K562 (cell line): ENCODE data around the gene NUBPL. TPM values are rescaled to one million over a fixed set of nuclear protein-coding genes. Genes with fewer than 3 reads are reported as not detected.

ENCODE experiments used
- AFF4 ChIP-seq: sonication (generic); formaldehyde crosslinking; IDR thresholded peaks from 2 replicates; pipeline ENCODE4 v1.8.0; 2023; ENCODE audit warnings: mild to moderate bottlenecking, missing genetic modification reagents
- ARNT ChIP-seq, 2 experiments: fragments of 450-650 bp; IDR thresholded peaks; 2 replicates each; pipeline ENCODE4 v1.6.1; 2016; ENCODE audit warnings: mild to moderate bottlenecking in 1 of 2
- CHD2 ChIP-seq: IDR thresholded peaks from 2 replicates; pipeline ENCODE4 v1.6.1; 2011; ENCODE audit warnings: low read depth, low read length
- CHD4 ChIP-seq: fragments of 200-600 bp; sonication (generic); IDR thresholded peaks from 3 replicates; pipeline ENCODE4 v1.6.1; 2012; ENCODE audit warnings: low read depth, mild to moderate bottlenecking, mixed read lengths, low read length, inconsistent platforms; ENCODE audit not compliant: insufficient read depth, insufficient replicate concordance, poor library complexity, severe bottlenecking
- ETS1 ChIP-seq: conservative IDR thresholded peaks from 2 replicates; pipeline ENCODE4 v1.6.1; 2011; ENCODE audit warnings: low read depth, mild to moderate bottlenecking, low read length; ENCODE audit not compliant: control insufficient read depth
- FOSL1 ChIP-seq: fragments of 200-800 bp; sonication (Bioruptor generic); conservative IDR thresholded peaks from 2 replicates; pipeline ENCODE4 v1.6.1; 2016; ENCODE audit warnings: missing genetic modification characterization, missing compliant biosample characterization
- GATA2 ChIP-seq: sonication (generic); formaldehyde crosslinking; IDR thresholded peaks from 2 replicates; pipeline ENCODE4 v1.4.0; 2020; ENCODE audit warnings: mild to moderate bottlenecking, missing genetic modification reagents
- KDM1A ChIP-seq, 2 experiments: fragments of 450-650 bp; IDR thresholded peaks; 2 replicates each; pipeline ENCODE4 v1.6.1; 2016; ENCODE audit warnings: mild to moderate bottlenecking in 2 of 2
- MEIS2 ChIP-seq: fragments of 450-650 bp; IDR thresholded peaks from 2 replicates; pipeline ENCODE4 v1.6.1; 2014; ENCODE audit warnings: mild to moderate bottlenecking; ENCODE audit not compliant: partially characterized antibody
- POLR2AphosphoS5 ChIP-seq: IDR thresholded peaks from 2 replicates; pipeline ENCODE4 v1.6.1; 2011; ENCODE audit warnings: mild to moderate bottlenecking, low read depth, low read length, moderate library complexity; ENCODE audit not compliant: control insufficient read depth, insufficient read depth
- RCOR1 ChIP-seq, 2 experiments: IDR thresholded peaks; 2 replicates each; pipeline ENCODE4 v1.6.1; 2012; ENCODE audit warnings: low read depth in 2 of 2, low read length in 2 of 2, borderline replicate concordance in 1 of 2, improper control_type of control experiment in 1 of 2
- TOE1 ChIP-seq, 2 experiments: fragments of 450-650 bp in 1 of 2; sonication (generic) in 1 of 2; formaldehyde crosslinking in 1 of 2; IDR thresholded peaks; 2 replicates each; pipeline versions ENCODE4 v1.7.1 to v1.8.0; 2016 to 2022; ENCODE audit warnings: borderline replicate concordance in 2 of 2, mild to moderate bottlenecking in 2 of 2, antibody characterized with exemption in 1 of 2, inconsistent platforms in 1 of 2, low read depth in 1 of 2, missing genetic modification reagents in 1 of 2, moderate library complexity in 1 of 2
- U2AF1 ChIP-seq: fragments of 200-400 bp; formaldehyde crosslinking; optimal IDR thresholded peaks from 2 replicates; pipeline ENCODE3; 2017; ENCODE audit warnings: mild to moderate bottlenecking, low read depth, low read length, moderate library complexity
- UBTF ChIP-seq, 2 experiments: IDR thresholded peaks; 2 replicates each; pipeline ENCODE4 v1.6.1; 2012; ENCODE audit warnings: improper control_type of control experiment in 2 of 2, low read depth in 2 of 2, low read length in 2 of 2, borderline replicate concordance in 1 of 2
- YY1 ChIP-seq, 3 experiments: IDR thresholded peaks; 2 replicates each; pipeline ENCODE4 v1.6.1; 2011; ENCODE audit warnings: low read length in 2 of 3, mild to moderate bottlenecking in 2 of 3, moderate library complexity in 2 of 3, borderline replicate concordance in 1 of 3, control low read depth in 1 of 3, low read depth in 1 of 3; ENCODE audit not compliant: insufficient read depth in 3 of 3, insufficient replicate concordance in 2 of 3, control insufficient read depth in 1 of 3, insufficient read length in 1 of 3; ENCODE audit errors: extremely low read depth in 1 of 3
- ZBTB9 ChIP-seq: fragments of 450-650 bp; formaldehyde crosslinking; IDR thresholded peaks from 2 replicates; pipeline ENCODE4 v1.4.0; 2020; ENCODE audit warnings: mild to moderate bottlenecking, moderate library complexity
- ZNF133 ChIP-seq: fragments of 250-450 bp; sonication (Bioruptor Pico); IDR thresholded peaks from 2 replicates; pipeline ENCODE4 v1.4.0; 2020; ENCODE audit warnings: mild to moderate bottlenecking
- polyA plus RNA-seq, 8 experiments: library from polyadenylated mRNA; depleted of rRNA in 4 of 8; stranded (reverse) in 5 of 8; unstranded in 3 of 8; fragments of >200 nt; fragmentation: Nextera tagmentation in 2 of 8; fragmentation: Illumina TruSeq in 1 of 8; extraction: Ambion mirVana in 2 of 8; extraction: Trizol in 1 of 8; gene quantifications; 2 replicates each; pipeline versions ENCODE4 v1.2.1 to v1.2.3, GENCODE V29; 2011 to 2014; ENCODE audit warnings: inconsistent platforms in 1 of 8, missing spikeins in 1 of 8
- total RNA-seq, 7 experiments: library from RNA; depleted of rRNA in 6 of 7; stranded (reverse); fragments of >200 nt in 6 of 7; fragmentation: Illumina TruSeq in 2 of 7; extraction: Trizol in 2 of 7; gene quantifications; 2 replicates each; pipeline versions ENCODE4 v1.2.1 to v1.2.3, GENCODE V29; 2011 to 2021; ENCODE audit warnings: low replicate concordance in 1 of 7

The NUBPL gene
- total and polyA plus RNA-seq, 9 of the 15 experiments (the other 6 are each of a cell fraction or from before 2014, with no cell fraction given): 3.2 to 8.7 (median 6.1) TPM

- TF ChIP-seq ETS1 (no peak), POLR2AphosphoS5 (0 out of 2 replicates have a peak, but pooled peaks have one; percentile 30), U2AF1 (no peak), ZNF133 (no peak), KDM1A (IDR thresholded peaks at IDR 0.05) (0 out of 4 replicates have a peak, but pooled peaks of 1 of the 2 experiments have one; percentile 14), TOE1 (IDR thresholded peaks at IDR 0.05; ENCODE audit: borderline replicate concordance) (no peak), TOE1 (CRISPR knock-in tag; IDR thresholded peaks at IDR 0.05; ENCODE audit: borderline replicate concordance, low read depth) (no peak), CHD2 (no peak), CHD4 (no peak), ARNT (IDR thresholded peaks at IDR 0.05) (no peak), ZBTB9 (CRISPR knock-in tag) (no peak), FOSL1 (tag) (peak; percentile 71), AFF4 (CRISPR knock-in tag) (no peak), UBTF (IDR thresholded peaks at IDR 0.05; ENCODE audit: borderline replicate concordance in 1 of 2, low read depth in 2 of 2, low read length in 2 of 2) (no peak), MEIS2 (peak; percentile 64), RCOR1 (IDR thresholded peaks at IDR 0.05; ENCODE audit: borderline replicate concordance in 1 of 2, low read depth in 2 of 2, low read length in 2 of 2) (peak in 1 of 2 experiments; percentile 46; a peak in 1 of 4 replicates), YY1 (IDR thresholded peaks at IDR 0.05; ENCODE audit: borderline replicate concordance in 1 of 3, control insufficient read depth in 1 of 3, extremely low read depth in 1 of 3, insufficient read depth in 3 of 3, insufficient read length in 1 of 3, insufficient replicate concordance in 2 of 3, low read depth in 1 of 3, low read length in 2 of 3) (no peak), GATA2 (CRISPR knock-in tag) (peak; percentile 85)
Observed at GRCh38 chr14:31894351-31894750, 333.1 kb downstream of the NUBPL start (continued).
